GM23338 (cell line): ENCODE measurements around the gene GPC6. TPM values are rescaled to one million over a fixed set of nuclear protein-coding genes. Genes with fewer than 3 reads are reported as not detected.

ENCODE experiments used
- ATAC-seq: fragments of 200-7000 bp; cut with Tn5 transposase; 3 replicates; pipeline ENCODE4 v1.9.1; 2020
- DNase-seq: peaks from one replicate; pipeline ENCODE4 v3.0.0-alpha.2; 2015; ENCODE audit warnings: low spot score
- H2AFZ ChIP-seq: fragments of 200-600 bp; sonication (generic); 2 replicates; pipeline ENCODE4 v1.8.0; 2016; ENCODE audit warnings: antibody characterized with exemption, mild to moderate bottlenecking, moderate library complexity
- H3F3A ChIP-seq: fragments of 200-600 bp; sonication (generic); replicated peaks from 2 replicates; pipeline ENCODE4 v1.8.0; 2017; ENCODE audit warnings: antibody characterized with exemption, mixed run types, low read depth
- H3K27ac ChIP-seq: fragments of 200-600 bp; sonication (generic); 2 replicates; pipeline ENCODE4 v1.6.1; 2016; ENCODE audit warnings: low read depth
- H3K27me3 ChIP-seq: fragments of 200-600 bp; sonication (generic); 2 replicates; pipeline ENCODE4 v1.8.0; 2016; ENCODE audit warnings: mild to moderate bottlenecking, mixed run types, moderate library complexity; ENCODE audit not compliant: insufficient read depth
- H3K36me3 ChIP-seq: fragments of 200-600 bp; sonication (generic); 2 replicates; pipeline ENCODE4 v1.8.0; 2016; ENCODE audit warnings: mild to moderate bottlenecking; ENCODE audit not compliant: insufficient read depth
- H3K4me1 ChIP-seq: fragments of 200-600 bp; sonication (generic); 2 replicates; pipeline ENCODE4 v1.8.0; 2016; ENCODE audit warnings: mild to moderate bottlenecking, moderate library complexity; ENCODE audit not compliant: insufficient read depth
- H3K4me2 ChIP-seq: fragments of 200-600 bp; sonication (generic); 2 replicates; pipeline ENCODE4 v1.7.1; 2017; ENCODE audit warnings: mixed run types
- H3K4me3 ChIP-seq: fragments of 200-600 bp; sonication (generic); 2 replicates; pipeline ENCODE4 v1.6.1; 2016; ENCODE audit warnings: mixed run types
- H3K79me2 ChIP-seq: fragments of 200-600 bp; sonication (generic); replicated peaks from 2 replicates; pipeline ENCODE4 v1.8.0; 2017; ENCODE audit warnings: mild to moderate bottlenecking; ENCODE audit not compliant: insufficient read depth
- H3K9me2 ChIP-seq: fragments of 200-600 bp; sonication (generic); 2 replicates; pipeline ENCODE4 v1.8.0; 2017; ENCODE audit not compliant: insufficient read depth
- H4K20me1 ChIP-seq: fragments of 200-600 bp; sonication (generic); replicated peaks from 2 replicates; pipeline ENCODE4 v1.8.0; 2017; ENCODE audit warnings: mild to moderate bottlenecking; ENCODE audit not compliant: insufficient read depth
- H3K27ac Mint-ChIP-seq: 2 replicates; pipeline ENCODE4 v1.8.0; 2020; ENCODE audit warnings: inconsistent platforms, mild to moderate bottlenecking, moderate library complexity, mixed read lengths
- H3K27me3 Mint-ChIP-seq: 3 replicates; pipeline ENCODE4 v1.8.0; 2022; ENCODE audit warnings: low read depth, mild to moderate bottlenecking, moderate library complexity, mixed read lengths, inconsistent platforms; ENCODE audit not compliant: insufficient read depth, poor library complexity
- H3K36me3 Mint-ChIP-seq: 3 replicates; pipeline ENCODE4 v1.8.0; 2021; ENCODE audit warnings: low read depth, mild to moderate bottlenecking, inconsistent platforms, moderate library complexity, mixed read lengths
- H3K4me1 Mint-ChIP-seq: 3 replicates; pipeline ENCODE4 v1.8.0; 2020; ENCODE audit warnings: mild to moderate bottlenecking, inconsistent platforms, mixed read lengths
- H3K4me3 Mint-ChIP-seq: 3 replicates; pipeline ENCODE4 v1.8.0; 2021; ENCODE audit warnings: moderate library complexity, mild to moderate bottlenecking, inconsistent platforms, mixed read lengths
- H3K9me3 Mint-ChIP-seq: 3 replicates; pipeline ENCODE4 v1.8.0; 2020; ENCODE audit warnings: moderate library complexity, mild to moderate bottlenecking, inconsistent platforms, mixed read lengths
- CREB1 ChIP-seq: fragments of 250-450 bp; sonication (Bioruptor Pico); IDR thresholded peaks from 2 replicates; pipeline ENCODE4 v1.5.0; 2020; ENCODE audit warnings: low read depth, mild to moderate bottlenecking, moderate library complexity
- EZH2 ChIP-seq: fragments of 200-600 bp; sonication (generic); IDR thresholded peaks from one replicate; pipeline ENCODE4 v1.8.0; 2017; ENCODE audit warnings: antibody characterized with exemption, mild to moderate bottlenecking, low read depth; ENCODE audit not compliant: unreplicated experiment
- EZH2phosphoT487 ChIP-seq: fragments of 200-600 bp; sonication (generic); IDR thresholded peaks from one replicate; pipeline ENCODE4 v1.8.1; 2018; ENCODE audit warnings: antibody characterized with exemption; ENCODE audit not compliant: unreplicated experiment
- NANOG ChIP-seq: IDR thresholded peaks from 2 replicates; pipeline ENCODE4 v1.6.1; 2016; ENCODE audit warnings: antibody characterized with exemption, borderline replicate concordance
- POLR2AphosphoS5 ChIP-seq: IDR thresholded peaks from 2 replicates; pipeline ENCODE4 v1.6.1; 2016; ENCODE audit warnings: antibody characterized with exemption, low read depth
- STAT1 ChIP-seq: IDR thresholded peaks from one replicate; pipeline ENCODE4 v1.6.1; 2016; ENCODE audit warnings: antibody characterized with exemption; ENCODE audit not compliant: unreplicated experiment
- polyA plus RNA-seq: library from polyadenylated mRNA; unstranded; fragments of >200 nt; fragmentation: Nextera tagmentation; extraction: Ambion mirVana; gene quantifications from 2 replicates; pipeline ENCODE4 v1.2.1, GENCODE V29; 2016
- total RNA-seq: library from RNA; depleted of rRNA; stranded (reverse); fragments of >200 nt; shearing (Covaris generic); gene quantifications from 2 replicates; pipeline ENCODE4 v1.2.3, GENCODE V29; 2014
- TF ChIP-seq, protein P1 (sequence below), 2 experiments: fragments of 200-600 bp in 1 of 2; sonication (generic) in 1 of 2; conservative IDR thresholded peaks; 2 replicates each; pipeline versions ENCODE4 v1.5.1 to v1.6.1; 2016 to 2017; ENCODE audit warnings: antibody characterized with exemption in 2 of 2, low read depth in 2 of 2, mild to moderate bottlenecking in 2 of 2, moderate library complexity in 1 of 2
- TF ChIP-seq, protein P2 (sequence below): IDR thresholded peaks from 2 replicates; pipeline ENCODE4 v1.6.1; 2016; ENCODE audit warnings: antibody characterized with exemption
- TF ChIP-seq, protein P3 (sequence below): IDR thresholded peaks from one replicate; pipeline ENCODE4 v1.6.1; 2018; ENCODE audit warnings: antibody characterized with exemption; ENCODE audit not compliant: unreplicated experiment
- TF ChIP-seq, protein P4 (sequence below): fragments of 250-450 bp; sonication (Bioruptor Pico); IDR thresholded peaks from 2 replicates; pipeline ENCODE4 v1.5.0; 2020; ENCODE audit warnings: mild to moderate bottlenecking, moderate library complexity

The GPC6 gene
- total and polyA plus RNA-seq, 2 experiments from 2014 or later: 6.4 to 28.6 TPM

DNA sequence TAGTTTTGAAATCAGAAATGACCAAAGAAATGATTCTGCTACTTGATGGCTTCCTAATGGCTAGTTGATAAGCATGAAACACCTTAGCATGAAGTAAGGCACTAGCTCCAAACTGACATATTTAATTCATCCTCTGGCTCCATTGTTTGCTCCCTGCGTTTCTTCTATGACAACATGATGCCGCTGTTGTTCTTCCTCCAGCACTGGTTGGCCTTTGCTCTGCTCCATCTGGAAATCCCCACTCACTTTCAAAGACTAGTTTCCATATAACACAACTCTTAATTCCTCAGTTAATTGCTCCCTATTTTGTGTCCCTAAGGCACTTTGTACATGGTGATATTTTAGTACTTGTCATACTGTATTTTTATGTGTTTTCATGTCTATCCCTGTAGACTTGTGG lies 151.6 kb downstream of the GPC6 start:
- TF ChIP-seq, protein P1, sequence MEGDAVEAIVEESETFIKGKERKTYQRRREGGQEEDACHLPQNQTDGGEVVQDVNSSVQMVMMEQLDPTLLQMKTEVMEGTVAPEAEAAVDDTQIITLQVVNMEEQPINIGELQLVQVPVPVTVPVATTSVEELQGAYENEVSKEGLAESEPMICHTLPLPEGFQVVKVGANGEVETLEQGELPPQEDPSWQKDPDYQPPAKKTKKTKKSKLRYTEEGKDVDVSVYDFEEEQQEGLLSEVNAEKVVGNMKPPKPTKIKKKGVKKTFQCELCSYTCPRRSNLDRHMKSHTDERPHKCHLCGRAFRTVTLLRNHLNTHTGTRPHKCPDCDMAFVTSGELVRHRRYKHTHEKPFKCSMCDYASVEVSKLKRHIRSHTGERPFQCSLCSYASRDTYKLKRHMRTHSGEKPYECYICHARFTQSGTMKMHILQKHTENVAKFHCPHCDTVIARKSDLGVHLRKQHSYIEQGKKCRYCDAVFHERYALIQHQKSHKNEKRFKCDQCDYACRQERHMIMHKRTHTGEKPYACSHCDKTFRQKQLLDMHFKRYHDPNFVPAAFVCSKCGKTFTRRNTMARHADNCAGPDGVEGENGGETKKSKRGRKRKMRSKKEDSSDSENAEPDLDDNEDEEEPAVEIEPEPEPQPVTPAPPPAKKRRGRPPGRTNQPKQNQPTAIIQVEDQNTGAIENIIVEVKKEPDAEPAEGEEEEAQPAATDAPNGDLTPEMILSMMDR (conservative IDR thresholded peaks at IDR 0.05; ENCODE audit: low read depth in 2 of 2): peak in 1 of 2 experiments; percentile 27; a peak in 2 of 4 replicates
- no peak for TF ChIP-seq EZH2
- Mint-ChIP-seq H3K27me3 (peaks cover 1% of the 10 kb centered on the region), H3K4me1 (peaks cover 8% of the 10 kb centered on the region), H3K4me3 (no peak overlapping the region), H3K27ac (no peak overlapping the region), H3K36me3 (no peaks in the 10 kb centered on the region), H3K9me3 (no peaks in the 10 kb centered on the region)
- DNase-seq (no peak), ATAC-seq (no peak)
- H2AFZ ChIP-seq: no peak overlapping the region
- H3K36me3 ChIP-seq: no peaks in the 10 kb centered on the region
- no peaks in the 10 kb centered on the region for H3K4me1 ChIP-seq
- H4K20me1 ChIP-seq: no peaks in the 10 kb centered on the region; the same call in 1 of the 2 replicates
- H3K27ac ChIP-seq: no peak overlapping the region
- H3K27me3 ChIP-seq: no peaks in the 10 kb centered on the region
- H3F3A ChIP-seq: no peaks in the 10 kb centered on the region
- H3K79me2 ChIP-seq: peaks cover 19% of the 10 kb centered on the region
- no peak overlapping the region for H3K4me3 ChIP-seq
- H3K9me2 ChIP-seq: no peaks in the 10 kb centered on the region
- no peak overlapping the region for H3K4me2 ChIP-seq

DNA sequence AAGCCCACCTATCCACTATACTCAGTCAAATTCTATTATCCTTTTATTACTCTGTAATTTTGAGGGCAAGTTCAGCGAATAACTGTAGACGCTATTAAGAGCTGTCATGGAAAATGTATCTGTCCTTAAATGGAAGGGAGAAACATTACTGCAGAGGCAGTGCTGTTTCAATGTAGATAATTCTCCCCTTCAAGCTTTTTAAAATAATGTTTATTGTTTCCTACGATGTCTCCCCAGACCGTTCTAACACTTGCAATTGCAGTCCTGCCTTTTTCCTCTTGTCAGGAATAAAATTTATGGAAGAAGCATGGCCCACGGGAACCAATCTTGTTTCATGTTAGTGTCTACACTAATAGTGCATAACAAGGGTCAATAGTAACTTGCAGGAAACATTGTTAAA lies 159.5 kb downstream of the GPC6 start:
- Histone ChIP-seq H3K27ac (no peak overlapping the region), H3F3A (no peaks in the 10 kb centered on the region), H3K79me2 (peaks cover 14% of the 10 kb centered on the region; the same call in 1 of the 2 replicates), H3K36me3 (no peaks in the 10 kb centered on the region), H3K27me3 (no peaks in the 10 kb centered on the region), H3K9me2 (no peaks in the 10 kb centered on the region), H3K4me3 (no peak overlapping the region), H4K20me1 (no peaks in the 10 kb centered on the region), H3K4me2 (no peak overlapping the region), H2AFZ (no peak overlapping the region), H3K4me1 (no peaks in the 10 kb centered on the region; the same call in 1 of the 2 replicates)
- Mint-ChIP-seq H3K36me3 (no peaks in the 10 kb centered on the region), H3K9me3 (no peaks in the 10 kb centered on the region), H3K4me1 (peaks cover 12% of the 10 kb centered on the region; the same call in 2 of the 3 replicates), H3K27ac (no peak overlapping the region), H3K27me3 (no peaks in the 10 kb centered on the region), H3K4me3 (no peak overlapping the region)
- no peak for DNase-seq
- ATAC-seq: no peak
- TF ChIP-seq POLR2AphosphoS5: no peak
- TF ChIP-seq, protein P2, sequence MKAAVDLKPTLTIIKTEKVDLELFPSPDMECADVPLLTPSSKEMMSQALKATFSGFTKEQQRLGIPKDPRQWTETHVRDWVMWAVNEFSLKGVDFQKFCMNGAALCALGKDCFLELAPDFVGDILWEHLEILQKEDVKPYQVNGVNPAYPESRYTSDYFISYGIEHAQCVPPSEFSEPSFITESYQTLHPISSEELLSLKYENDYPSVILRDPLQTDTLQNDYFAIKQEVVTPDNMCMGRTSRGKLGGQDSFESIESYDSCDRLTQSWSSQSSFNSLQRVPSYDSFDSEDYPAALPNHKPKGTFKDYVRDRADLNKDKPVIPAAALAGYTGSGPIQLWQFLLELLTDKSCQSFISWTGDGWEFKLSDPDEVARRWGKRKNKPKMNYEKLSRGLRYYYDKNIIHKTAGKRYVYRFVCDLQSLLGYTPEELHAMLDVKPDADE: no peak
- no peak for TF ChIP-seq EZH2phosphoT487
- TF ChIP-seq STAT1: no peak
- TF ChIP-seq, protein P3, sequence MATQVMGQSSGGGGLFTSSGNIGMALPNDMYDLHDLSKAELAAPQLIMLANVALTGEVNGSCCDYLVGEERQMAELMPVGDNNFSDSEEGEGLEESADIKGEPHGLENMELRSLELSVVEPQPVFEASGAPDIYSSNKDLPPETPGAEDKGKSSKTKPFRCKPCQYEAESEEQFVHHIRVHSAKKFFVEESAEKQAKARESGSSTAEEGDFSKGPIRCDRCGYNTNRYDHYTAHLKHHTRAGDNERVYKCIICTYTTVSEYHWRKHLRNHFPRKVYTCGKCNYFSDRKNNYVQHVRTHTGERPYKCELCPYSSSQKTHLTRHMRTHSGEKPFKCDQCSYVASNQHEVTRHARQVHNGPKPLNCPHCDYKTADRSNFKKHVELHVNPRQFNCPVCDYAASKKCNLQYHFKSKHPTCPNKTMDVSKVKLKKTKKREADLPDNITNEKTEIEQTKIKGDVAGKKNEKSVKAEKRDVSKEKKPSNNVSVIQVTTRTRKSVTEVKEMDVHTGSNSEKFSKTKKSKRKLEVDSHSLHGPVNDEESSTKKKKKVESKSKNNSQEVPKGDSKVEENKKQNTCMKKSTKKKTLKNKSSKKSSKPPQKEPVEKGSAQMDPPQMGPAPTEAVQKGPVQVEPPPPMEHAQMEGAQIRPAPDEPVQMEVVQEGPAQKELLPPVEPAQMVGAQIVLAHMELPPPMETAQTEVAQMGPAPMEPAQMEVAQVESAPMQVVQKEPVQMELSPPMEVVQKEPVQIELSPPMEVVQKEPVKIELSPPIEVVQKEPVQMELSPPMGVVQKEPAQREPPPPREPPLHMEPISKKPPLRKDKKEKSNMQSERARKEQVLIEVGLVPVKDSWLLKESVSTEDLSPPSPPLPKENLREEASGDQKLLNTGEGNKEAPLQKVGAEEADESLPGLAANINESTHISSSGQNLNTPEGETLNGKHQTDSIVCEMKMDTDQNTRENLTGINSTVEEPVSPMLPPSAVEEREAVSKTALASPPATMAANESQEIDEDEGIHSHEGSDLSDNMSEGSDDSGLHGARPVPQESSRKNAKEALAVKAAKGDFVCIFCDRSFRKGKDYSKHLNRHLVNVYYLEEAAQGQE: no peak
- no peak for TF ChIP-seq CREB1 (CRISPR knock-in tag)
- no peak for TF ChIP-seq NANOG
- TF ChIP-seq, protein P4, sequence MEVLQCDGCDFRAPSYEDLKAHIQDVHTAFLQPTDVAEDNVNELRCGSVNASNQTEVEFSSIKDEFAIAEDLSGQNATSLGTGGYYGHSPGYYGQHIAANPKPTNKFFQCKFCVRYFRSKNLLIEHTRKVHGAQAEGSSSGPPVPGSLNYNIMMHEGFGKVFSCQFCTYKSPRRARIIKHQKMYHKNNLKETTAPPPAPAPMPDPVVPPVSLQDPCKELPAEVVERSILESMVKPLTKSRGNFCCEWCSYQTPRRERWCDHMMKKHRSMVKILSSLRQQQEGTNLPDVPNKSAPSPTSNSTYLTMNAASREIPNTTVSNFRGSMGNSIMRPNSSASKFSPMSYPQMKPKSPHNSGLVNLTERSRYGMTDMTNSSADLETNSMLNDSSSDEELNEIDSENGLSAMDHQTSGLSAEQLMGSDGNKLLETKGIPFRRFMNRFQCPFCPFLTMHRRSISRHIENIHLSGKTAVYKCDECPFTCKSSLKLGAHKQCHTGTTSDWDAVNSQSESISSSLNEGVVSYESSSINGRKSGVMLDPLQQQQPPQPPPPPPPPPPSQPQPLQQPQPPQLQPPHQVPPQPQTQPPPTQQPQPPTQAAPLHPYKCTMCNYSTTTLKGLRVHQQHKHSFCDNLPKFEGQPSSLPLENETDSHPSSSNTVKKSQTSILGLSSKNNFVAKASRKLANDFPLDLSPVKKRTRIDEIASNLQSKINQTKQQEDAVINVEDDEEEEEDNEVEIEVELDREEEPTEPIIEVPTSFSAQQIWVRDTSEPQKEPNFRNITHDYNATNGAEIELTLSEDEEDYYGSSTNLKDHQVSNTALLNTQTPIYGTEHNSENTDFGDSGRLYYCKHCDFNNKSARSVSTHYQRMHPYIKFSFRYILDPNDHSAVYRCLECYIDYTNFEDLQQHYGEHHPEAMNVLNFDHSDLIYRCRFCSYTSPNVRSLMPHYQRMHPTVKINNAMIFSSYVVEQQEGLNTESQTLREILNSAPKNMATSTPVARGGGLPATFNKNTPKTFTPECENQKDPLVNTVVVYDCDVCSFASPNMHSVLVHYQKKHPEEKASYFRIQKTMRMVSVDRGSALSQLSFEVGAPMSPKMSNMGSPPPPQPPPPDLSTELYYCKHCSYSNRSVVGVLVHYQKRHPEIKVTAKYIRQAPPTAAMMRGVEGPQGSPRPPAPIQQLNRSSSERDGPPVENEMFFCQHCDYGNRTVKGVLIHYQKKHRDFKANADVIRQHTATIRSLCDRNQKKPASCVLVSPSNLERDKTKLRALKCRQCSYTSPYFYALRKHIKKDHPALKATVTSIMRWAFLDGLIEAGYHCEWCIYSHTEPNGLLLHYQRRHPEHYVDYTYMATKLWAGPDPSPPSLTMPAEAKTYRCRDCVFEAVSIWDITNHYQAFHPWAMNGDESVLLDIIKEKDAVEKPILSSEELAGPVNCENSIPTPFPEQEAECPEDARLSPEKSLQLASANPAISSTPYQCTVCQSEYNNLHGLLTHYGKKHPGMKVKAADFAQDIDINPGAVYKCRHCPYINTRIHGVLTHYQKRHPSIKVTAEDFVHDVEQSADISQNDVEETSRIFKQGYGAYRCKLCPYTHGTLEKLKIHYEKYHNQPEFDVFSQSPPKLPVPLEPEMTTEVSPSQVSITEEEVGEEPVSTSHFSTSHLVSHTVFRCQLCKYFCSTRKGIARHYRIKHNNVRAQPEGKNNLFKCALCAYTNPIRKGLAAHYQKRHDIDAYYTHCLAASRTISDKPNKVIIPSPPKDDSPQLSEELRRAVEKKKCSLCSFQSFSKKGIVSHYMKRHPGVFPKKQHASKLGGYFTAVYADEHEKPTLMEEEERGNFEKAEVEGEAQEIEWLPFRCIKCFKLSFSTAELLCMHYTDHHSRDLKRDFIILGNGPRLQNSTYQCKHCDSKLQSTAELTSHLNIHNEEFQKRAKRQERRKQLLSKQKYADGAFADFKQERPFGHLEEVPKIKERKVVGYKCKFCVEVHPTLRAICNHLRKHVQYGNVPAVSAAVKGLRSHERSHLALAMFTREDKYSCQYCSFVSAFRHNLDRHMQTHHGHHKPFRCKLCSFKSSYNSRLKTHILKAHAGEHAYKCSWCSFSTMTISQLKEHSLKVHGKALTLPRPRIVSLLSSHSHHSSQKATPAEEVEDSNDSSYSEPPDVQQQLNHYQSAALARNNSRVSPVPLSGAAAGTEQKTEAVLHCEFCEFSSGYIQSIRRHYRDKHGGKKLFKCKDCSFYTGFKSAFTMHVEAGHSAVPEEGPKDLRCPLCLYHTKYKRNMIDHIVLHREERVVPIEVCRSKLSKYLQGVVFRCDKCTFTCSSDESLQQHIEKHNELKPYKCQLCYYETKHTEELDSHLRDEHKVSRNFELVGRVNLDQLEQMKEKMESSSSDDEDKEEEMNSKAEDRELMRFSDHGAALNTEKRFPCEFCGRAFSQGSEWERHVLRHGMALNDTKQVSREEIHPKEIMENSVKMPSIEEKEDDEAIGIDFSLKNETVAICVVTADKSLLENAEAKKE (CRISPR knock-in tag): no peak
